NCI-H2196 (cell line): ENCODE data around the gene TMEM128.
A peak's percentile ranks its signal among the peaks of the same experiment; 100 is the strongest.

Experiments
- DNase-seq: peaks from one replicate; lab custom pipeline; 2025; ENCODE audit not compliant: unreplicated experiment; lab: John Stamatoyannopoulos, UW

The TMEM128 gene

DNA sequence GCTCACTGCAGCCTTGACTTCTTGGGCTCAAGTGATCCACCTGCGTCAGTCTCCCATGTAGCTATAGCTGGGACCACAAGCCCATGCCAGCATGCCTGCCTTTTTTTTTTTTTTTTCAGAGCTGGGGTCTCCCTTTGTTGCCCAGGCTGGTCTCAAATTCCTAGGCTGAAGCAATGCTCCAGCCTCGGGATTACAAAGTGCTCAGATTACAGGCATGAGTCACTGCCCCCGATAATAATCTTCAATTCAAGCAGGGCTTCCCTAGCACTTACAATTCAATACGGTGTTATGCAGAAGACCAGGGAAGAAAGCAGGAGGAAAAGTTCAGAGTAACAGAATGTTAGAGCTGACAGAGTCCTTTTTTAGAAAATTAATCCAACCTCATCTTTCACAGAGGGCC is 47.4 kb downstream of the TMEM128 start:
- no peak for DNase-seq

DNA sequence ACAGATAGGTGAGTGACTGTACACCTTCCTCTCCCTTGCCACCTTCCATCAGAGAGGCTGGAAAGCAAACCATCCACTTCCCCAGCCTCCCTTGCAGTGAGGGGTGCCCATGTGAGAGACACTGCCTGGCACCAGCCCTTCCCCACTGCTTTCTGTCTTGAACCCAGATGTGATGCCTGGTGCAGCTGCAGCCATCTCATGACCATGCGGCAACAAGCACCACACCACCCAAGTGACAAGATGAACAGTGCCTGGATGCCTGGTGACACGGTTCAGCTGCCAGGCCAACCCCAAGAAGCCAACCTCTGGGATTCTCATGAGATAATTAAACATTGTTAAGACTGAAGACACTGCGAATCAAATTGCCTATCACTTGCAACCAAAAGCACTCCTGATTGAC is 52.7 kb downstream of the TMEM128 start:
- no peak for DNase-seq

DNA sequence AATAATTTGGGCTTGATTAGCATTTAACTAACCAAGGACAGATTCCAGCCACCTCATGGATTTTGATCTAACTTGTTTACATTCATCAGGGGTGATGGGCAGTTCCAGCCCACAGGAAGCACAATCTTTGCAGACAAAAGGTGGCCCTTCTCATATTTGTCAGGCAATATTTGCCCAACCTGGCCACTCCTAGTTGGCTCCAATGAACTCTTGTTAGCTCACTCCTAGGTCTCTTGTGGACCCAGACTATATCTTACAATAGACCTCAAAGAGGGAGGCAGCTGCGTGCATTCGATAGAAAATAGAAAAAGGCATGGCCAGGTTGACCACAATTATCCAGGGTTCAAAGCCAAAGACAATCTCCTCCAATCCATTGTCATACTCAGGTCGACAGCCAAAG is 59.5 kb downstream of the TMEM128 start:
- peak; percentile 45 for DNase-seq
